HepG2 (cell line): Measurements from ENCODE around the gene PAQR5. TPM values are rescaled to one million over a fixed set of nuclear protein-coding genes. Genes with fewer than 3 reads are reported as not detected.

Experiments
- CBFB ChIP-seq: sonication (generic); formaldehyde crosslinking; IDR thresholded peaks from 2 replicates; pipeline ENCODE4 v1.4.0; 2020; ENCODE audit warnings: missing genetic modification reagents
- CHCHD3 ChIP-seq: sonication (generic); formaldehyde crosslinking; IDR thresholded peaks from 2 replicates; pipeline ENCODE4 v1.8.0; 2022; ENCODE audit warnings: mild to moderate bottlenecking, missing genetic modification reagents, moderate library complexity
- HNF1A ChIP-seq, 2 experiments: sonication (generic) in 1 of 2; formaldehyde crosslinking in 1 of 2; IDR thresholded peaks; 2 replicates each; pipeline versions ENCODE4 v1.4.0 to v1.6.1; 2016 to 2020; ENCODE audit warnings: borderline replicate concordance in 1 of 2, low read depth in 1 of 2, mild to moderate bottlenecking in 1 of 2, missing genetic modification reagents in 1 of 2
- ISL2 ChIP-seq: sonication (generic); formaldehyde crosslinking; IDR thresholded peaks from 2 replicates; pipeline ENCODE4 v1.5.0; 2020; ENCODE audit warnings: missing genetic modification reagents
- MBNL3 ChIP-seq: fragments of 250-450 bp; sonication (Bioruptor Pico); conservative IDR thresholded peaks from 2 replicates; pipeline ENCODE4 v1.8.0; 2022; ENCODE audit warnings: mild to moderate bottlenecking, inconsistent platforms
- PRDM15 ChIP-seq: sonication (generic); formaldehyde crosslinking; IDR thresholded peaks from 2 replicates; pipeline ENCODE4 v1.4.0; 2020; ENCODE audit warnings: missing genetic modification reagents
- RCOR2 ChIP-seq: IDR thresholded peaks from 2 replicates; pipeline ENCODE4 v1.6.1; 2016; ENCODE audit warnings: missing biosample characterization, missing genetic modification reagents
- RNF219 ChIP-seq: sonication (generic); formaldehyde crosslinking; IDR thresholded peaks from 2 replicates; pipeline ENCODE4 v1.5.0; 2020; ENCODE audit warnings: mild to moderate bottlenecking, missing genetic modification reagents
- SMAD9 ChIP-seq: sonication (generic); formaldehyde crosslinking; IDR thresholded peaks from 2 replicates; pipeline ENCODE4 v1.5.1; 2020; ENCODE audit warnings: mild to moderate bottlenecking, missing genetic modification reagents
- ZNF251 ChIP-seq: sonication (generic); formaldehyde crosslinking; IDR thresholded peaks from 2 replicates; pipeline ENCODE4 v1.9.0; 2021; ENCODE audit warnings: mild to moderate bottlenecking, missing genetic modification reagents
- ZNF503 ChIP-seq: sonication (generic); formaldehyde crosslinking; IDR thresholded peaks from 2 replicates; pipeline ENCODE4 v1.4.0; 2020; ENCODE audit warnings: missing genetic modification reagents
- ZNF615 ChIP-seq: sonication (generic); formaldehyde crosslinking; IDR thresholded peaks from 2 replicates; pipeline ENCODE4 v1.5.0; 2020; ENCODE audit warnings: mild to moderate bottlenecking, missing genetic modification reagents, borderline replicate concordance
- ZNF891 ChIP-seq: sonication (generic); formaldehyde crosslinking; IDR thresholded peaks from 2 replicates; pipeline ENCODE4 v1.5.0; 2020; ENCODE audit warnings: mild to moderate bottlenecking, missing genetic modification reagents
- polyA plus RNA-seq, 8 experiments: library from polyadenylated mRNA; depleted of rRNA in 3 of 8; stranded (reverse) in 7 of 8; unstranded in 1 of 8; fragments of >200 nt; fragmentation: Illumina TruSeq in 4 of 8; extraction: Trizol in 4 of 8; gene quantifications; 2 replicates each; pipeline versions ENCODE4 v1.2.1 to v1.2.3, GENCODE V29; 2011 to 2016; ENCODE audit warnings: low read depth in 4 of 8, missing spikeins in 1 of 8, mixed read lengths in 1 of 8; ENCODE audit not compliant: insufficient read depth in 1 of 8
- total RNA-seq, 5 experiments: library from RNA; depleted of rRNA; stranded (reverse); fragments of >200 nt; fragmentation: Illumina TruSeq; extraction: Trizol; gene quantifications; 2 replicates each; pipeline ENCODE4 v1.2.3, GENCODE V29; 2016; ENCODE audit warnings: low read depth in 1 of 5

PAQR5 gene
- total and polyA plus RNA-seq, 2 of the 13 experiments (the other 11 are each of a cell fraction or from before 2014, with no cell fraction given): 0.53 to 1.3 TPM

GRCh38 chr15:69413822-69414700 lies 115.3 kb downstream of the PAQR5 start, which contains the start of gene KIF23 (continued):
- TF ChIP-seq ZNF891 (CRISPR knock-in tag) (0 out of 2 replicates have a peak, but pooled peaks have one; percentile 28), ZNF503 (no peak), HNF1A (IDR thresholded peaks at IDR 0.05; ENCODE audit: low read depth) (no peak), HNF1A (CRISPR knock-in tag; IDR thresholded peaks at IDR 0.05; ENCODE audit: borderline replicate concordance) (no peak), CBFB (CRISPR knock-in tag) (no peak), MBNL3 (CRISPR knock-in tag) (no peak), RNF219 (no peak), ZNF615 (CRISPR knock-in tag) (no peak), ISL2 (0 out of 2 replicates have a peak, but pooled peaks have one; percentile 10), CHCHD3 (CRISPR knock-in tag) (peak; percentile 80; the same call in 1 of the 2 replicates), RCOR2 (CRISPR knock-in tag) (no peak), SMAD9 (CRISPR knock-in tag) (no peak), ZNF251 (CRISPR knock-in tag) (no peak), PRDM15 (CRISPR knock-in tag) (no peak)
